K562 (cell line): ENCODE data around the gene ULK3. TPM values are rescaled to one million over a fixed set of nuclear protein-coding genes. Genes with fewer than 3 reads are reported as not detected.

ENCODE experiments used
- ARID4B ChIP-seq: sonication (generic); formaldehyde crosslinking; IDR thresholded peaks from 2 replicates; pipeline ENCODE4 v1.8.0; 2022; ENCODE audit warnings: mild to moderate bottlenecking, missing genetic modification reagents
- KDM5B ChIP-seq: fragments of 200-600 bp; sonication (generic); IDR thresholded peaks from 2 replicates; pipeline ENCODE4 v1.6.1; 2012; ENCODE audit warnings: low read depth, mild to moderate bottlenecking, moderate library complexity, low read length, control low read depth, inconsistent platforms; ENCODE audit not compliant: insufficient replicate concordance
- POLR2B ChIP-seq: fragments of 450-650 bp; IDR thresholded peaks from 2 replicates; pipeline ENCODE4 v1.6.1; 2018; ENCODE audit warnings: low read depth; ENCODE audit not compliant: partially characterized antibody
- RREB1 ChIP-seq: fragments of 250-450 bp; sonication (Bioruptor Pico); IDR thresholded peaks from 2 replicates; pipeline ENCODE4 v1.4.0; 2020
- ZNF23 ChIP-seq: fragments of 250-450 bp; sonication (Bioruptor Pico); IDR thresholded peaks from 2 replicates; pipeline ENCODE4 v1.4.0; 2020; ENCODE audit warnings: mild to moderate bottlenecking
- polyA plus RNA-seq, 8 experiments: library from polyadenylated mRNA; depleted of rRNA in 4 of 8; stranded (reverse) in 5 of 8; unstranded in 3 of 8; fragments of >200 nt; fragmentation: Nextera tagmentation in 2 of 8; fragmentation: Illumina TruSeq in 1 of 8; extraction: Ambion mirVana in 2 of 8; extraction: Trizol in 1 of 8; gene quantifications; 2 replicates each; pipeline versions ENCODE4 v1.2.1 to v1.2.3, GENCODE V29; 2011 to 2014; ENCODE audit warnings: inconsistent platforms in 1 of 8, missing spikeins in 1 of 8
- total RNA-seq, 7 experiments: library from RNA; depleted of rRNA in 6 of 7; stranded (reverse); fragments of >200 nt in 6 of 7; fragmentation: Illumina TruSeq in 2 of 7; extraction: Trizol in 2 of 7; gene quantifications; 2 replicates each; pipeline versions ENCODE4 v1.2.1 to v1.2.3, GENCODE V29; 2011 to 2021; ENCODE audit warnings: low replicate concordance in 1 of 7
- TF ChIP-seq, protein P1 (sequence below), 2 experiments: fragments of 450-650 bp; IDR thresholded peaks; 2 replicates each; pipeline ENCODE4 v1.6.1; 2018; ENCODE audit warnings: mild to moderate bottlenecking in 2 of 2, low read depth in 1 of 2; ENCODE audit not compliant: partially characterized antibody in 2 of 2

Gene ULK3
- total and polyA plus RNA-seq, 9 of the 15 experiments (the other 6 are each of a cell fraction or from before 2014, with no cell fraction given): 0.68 to 68.0 (median 34.9) TPM

GRCh38 chr15:74889883-74890664 is 47.1 kb upstream of the ULK3 start, which contains the start of gene MPI (continued):
- TF ChIP-seq RREB1 (no peak), ARID4B (CRISPR knock-in tag) (peak; percentile 70), KDM5B (peak; percentile 99), POLR2B (peak; percentile 87), ZNF23 (no peak)
- TF ChIP-seq, protein P1, sequence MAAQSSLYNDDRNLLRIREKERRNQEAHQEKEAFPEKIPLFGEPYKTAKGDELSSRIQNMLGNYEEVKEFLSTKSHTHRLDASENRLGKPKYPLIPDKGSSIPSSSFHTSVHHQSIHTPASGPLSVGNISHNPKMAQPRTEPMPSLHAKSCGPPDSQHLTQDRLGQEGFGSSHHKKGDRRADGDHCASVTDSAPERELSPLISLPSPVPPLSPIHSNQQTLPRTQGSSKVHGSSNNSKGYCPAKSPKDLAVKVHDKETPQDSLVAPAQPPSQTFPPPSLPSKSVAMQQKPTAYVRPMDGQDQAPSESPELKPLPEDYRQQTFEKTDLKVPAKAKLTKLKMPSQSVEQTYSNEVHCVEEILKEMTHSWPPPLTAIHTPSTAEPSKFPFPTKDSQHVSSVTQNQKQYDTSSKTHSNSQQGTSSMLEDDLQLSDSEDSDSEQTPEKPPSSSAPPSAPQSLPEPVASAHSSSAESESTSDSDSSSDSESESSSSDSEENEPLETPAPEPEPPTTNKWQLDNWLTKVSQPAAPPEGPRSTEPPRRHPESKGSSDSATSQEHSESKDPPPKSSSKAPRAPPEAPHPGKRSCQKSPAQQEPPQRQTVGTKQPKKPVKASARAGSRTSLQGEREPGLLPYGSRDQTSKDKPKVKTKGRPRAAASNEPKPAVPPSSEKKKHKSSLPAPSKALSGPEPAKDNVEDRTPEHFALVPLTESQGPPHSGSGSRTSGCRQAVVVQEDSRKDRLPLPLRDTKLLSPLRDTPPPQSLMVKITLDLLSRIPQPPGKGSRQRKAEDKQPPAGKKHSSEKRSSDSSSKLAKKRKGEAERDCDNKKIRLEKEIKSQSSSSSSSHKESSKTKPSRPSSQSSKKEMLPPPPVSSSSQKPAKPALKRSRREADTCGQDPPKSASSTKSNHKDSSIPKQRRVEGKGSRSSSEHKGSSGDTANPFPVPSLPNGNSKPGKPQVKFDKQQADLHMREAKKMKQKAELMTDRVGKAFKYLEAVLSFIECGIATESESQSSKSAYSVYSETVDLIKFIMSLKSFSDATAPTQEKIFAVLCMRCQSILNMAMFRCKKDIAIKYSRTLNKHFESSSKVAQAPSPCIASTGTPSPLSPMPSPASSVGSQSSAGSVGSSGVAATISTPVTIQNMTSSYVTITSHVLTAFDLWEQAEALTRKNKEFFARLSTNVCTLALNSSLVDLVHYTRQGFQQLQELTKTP (IDR thresholded peaks at IDR 0.05; ENCODE audit: low read depth in 1 of 2, partially characterized antibody in 2 of 2): peak; percentile 48 to 98
